ENCODE results near the gene CNMD.

GRCh38 chr13:52784591-52785340 lies 45.1 kb upstream of the CNMD start:
- TF ChIP-seq CTCF (IDR thresholded peaks at IDR 0.05) (no peak), POLR2A (IDR thresholded peaks at IDR 0.05) (no peak)

All from right lobe of liver (tissue), 4 donors.